NCI-H446 treated with DMSO at 0.1 percent for 48 hours (cell line): ENCODE data around the gene PRPF6.
"Not testable (repeated sequence)": the region's sequence is repeated elsewhere in the genome, so short reads cannot be mapped to it uniquely, and the experiment has no call there.

Experiments
- DNase-seq: peaks from one replicate; lab custom pipeline; 2025; lab: John Stamatoyannopoulos, UW

The PRPF6 gene

GRCh38 chr20:63960654-63961621, 20.0 kb upstream of the PRPF6 start:
- DNase-seq = not testable (repeated sequence)

GRCh38 chr20:63961664-63962425, 19.1 kb upstream of the PRPF6 start:
- DNase-seq = no peak

- DNase-seq = no peak
Measured at GRCh38 chr20:63962426-63963347, 18.2 kb upstream of the PRPF6 start.

GRCh38 chr20:63963348-63963741, 17.6 kb upstream of the PRPF6 start:
- DNase-seq = no peak

- DNase-seq = no peak
Measured at GRCh38 chr20:63963784-63964301, 17.1 kb upstream of the PRPF6 start.

GRCh38 chr20:63964412-63964811, 16.5 kb upstream of the PRPF6 start:
- DNase-seq = no peak

GRCh38 chr20:63966172-63966943, 14.6 kb upstream of the PRPF6 start:
- no peak for DNase-seq

GRCh38 chr20:63966944-63967322, 14.0 kb upstream of the PRPF6 start:
- no peak for DNase-seq

- no peak for DNase-seq
Measured at GRCh38 chr20:63967330-63968135, 13.4 kb upstream of the PRPF6 start.

GRCh38 chr20:63968136-63968927, 12.6 kb upstream of the PRPF6 start:
- DNase-seq = no peak

- DNase-seq = peak; percentile 19
Measured at GRCh38 chr20:63968928-63969760, 11.8 kb upstream of the PRPF6 start.

GRCh38 chr20:63969838-63970713, 10.9 kb upstream of the PRPF6 start, which contains the start of gene ZNF512B:
TSS of gene ZNF512B (minus strand) at chr20:63969930. CDS start at chr20:63967950, 1,980 bp downstream.
- DNase-seq = peak; percentile 50

- no peak for DNase-seq
Measured at GRCh38 chr20:63970714-63971431, 10.1 kb upstream of the PRPF6 start.

- DNase-seq = not testable (repeated sequence)
Measured at GRCh38 chr20:63971960-63972311, 9.0 kb upstream of the PRPF6 start.

GRCh38 chr20:63972312-63973159, 8.4 kb upstream of the PRPF6 start:
- no peak for DNase-seq

- no peak for DNase-seq
Measured at GRCh38 chr20:63973160-63973479, 7.8 kb upstream of the PRPF6 start.
